ENCODE data around the gene GNG12. TPM values are rescaled to one million over a fixed set of nuclear protein-coding genes. Genes with fewer than 3 reads are reported as not detected.
A peak's percentile ranks its signal among the peaks of the same experiment; 100 is the strongest.

GNG12 gene
- total RNA-seq, 1 donor from 2014 or later, result 33.9 TPM

DNA sequence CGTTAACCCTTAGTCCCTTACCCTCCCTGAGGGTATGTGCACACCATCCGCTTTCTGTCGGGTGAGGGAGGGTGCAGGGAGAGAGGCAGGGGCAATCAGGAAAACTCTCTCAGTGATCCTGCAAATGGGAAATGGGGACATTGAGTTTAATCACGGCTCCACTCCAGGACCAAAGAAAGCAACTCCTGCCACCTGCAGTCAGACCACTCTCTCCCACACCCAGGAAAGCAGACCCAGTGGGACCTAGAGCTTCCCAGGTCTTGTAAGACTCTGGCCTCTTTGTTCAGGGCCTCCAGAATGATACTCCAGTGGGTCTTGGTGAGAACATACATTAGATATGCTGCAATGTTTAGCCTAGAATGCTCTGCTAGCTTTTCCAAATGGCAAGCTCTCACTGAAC, 71.5 kb downstream of the GNG12 start:
- Histone ChIP-seq H3K27ac (ENCODE audit: low read depth, low read length) (no peak overlapping the region), H3K27me3 (ENCODE audit: control insufficient read depth in 3 of 3, insufficient read depth in 3 of 3, low read length in 3 of 3) (no peaks in the 10 kb centered on the region), H3K9me3 (ENCODE audit: control insufficient read depth in 3 of 3, low read length in 3 of 3) (no peaks in the 10 kb centered on the region), H3K9ac (ENCODE audit: low read depth in 1 of 3, low read length in 3 of 3) (no peak overlapping the region), H3K4me3 (ENCODE audit: low read length in 3 of 3) (no peak overlapping the region), H3K36me3 (ENCODE audit: control insufficient read depth in 3 of 3, insufficient read depth in 3 of 3, low read length in 3 of 3) (no peaks in the 10 kb centered on the region), H3K4me1 (ENCODE audit: control insufficient read depth in 3 of 3, insufficient read depth in 3 of 3, low read length in 3 of 3) (peaks cover 15 to 27% (median 19%) of the 10 kb centered on the region in 3 donors)

DNA sequence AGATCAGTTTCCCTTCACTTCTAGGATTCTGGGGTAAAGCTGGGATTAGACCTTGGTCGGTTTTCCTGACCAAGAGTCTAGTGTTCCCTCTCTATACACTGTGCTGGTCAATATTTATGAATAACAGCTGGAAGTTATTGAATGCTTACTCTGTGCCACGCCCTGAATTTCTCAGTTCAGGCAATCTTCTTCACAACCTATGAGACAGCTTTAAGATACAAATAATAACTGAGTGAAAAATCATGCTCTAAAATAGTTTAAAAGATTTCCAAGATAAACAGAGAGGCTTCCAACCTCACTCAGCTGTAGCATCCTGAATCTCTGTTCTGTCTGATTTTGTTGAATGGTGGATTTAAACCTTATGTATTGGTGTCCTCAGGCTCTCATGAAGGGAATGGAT, 72.2 kb downstream of the GNG12 start:
- H3K4me1 ChIP-seq (ENCODE audit: control insufficient read depth in 3 of 3, insufficient read depth in 3 of 3, low read length in 3 of 3), result peaks cover 14 to 22% (median 19%) of the 10 kb centered on the region in 3 donors
- no peak overlapping the region for H3K27ac ChIP-seq (ENCODE audit: low read depth, low read length)
- no peak overlapping the region for H3K9ac ChIP-seq (ENCODE audit: low read depth in 1 of 3, low read length in 3 of 3)
- H3K36me3 ChIP-seq (ENCODE audit: control insufficient read depth in 3 of 3, insufficient read depth in 3 of 3, low read length in 3 of 3), result no peaks in the 10 kb centered on the region
- no peak overlapping the region for H3K4me3 ChIP-seq (ENCODE audit: low read length in 3 of 3)
- H3K27me3 ChIP-seq (ENCODE audit: control insufficient read depth in 3 of 3, insufficient read depth in 3 of 3, low read length in 3 of 3), result no peaks in the 10 kb centered on the region
- H3K9me3 ChIP-seq (ENCODE audit: control insufficient read depth in 3 of 3, low read length in 3 of 3), result no peaks in the 10 kb centered on the region

DNA sequence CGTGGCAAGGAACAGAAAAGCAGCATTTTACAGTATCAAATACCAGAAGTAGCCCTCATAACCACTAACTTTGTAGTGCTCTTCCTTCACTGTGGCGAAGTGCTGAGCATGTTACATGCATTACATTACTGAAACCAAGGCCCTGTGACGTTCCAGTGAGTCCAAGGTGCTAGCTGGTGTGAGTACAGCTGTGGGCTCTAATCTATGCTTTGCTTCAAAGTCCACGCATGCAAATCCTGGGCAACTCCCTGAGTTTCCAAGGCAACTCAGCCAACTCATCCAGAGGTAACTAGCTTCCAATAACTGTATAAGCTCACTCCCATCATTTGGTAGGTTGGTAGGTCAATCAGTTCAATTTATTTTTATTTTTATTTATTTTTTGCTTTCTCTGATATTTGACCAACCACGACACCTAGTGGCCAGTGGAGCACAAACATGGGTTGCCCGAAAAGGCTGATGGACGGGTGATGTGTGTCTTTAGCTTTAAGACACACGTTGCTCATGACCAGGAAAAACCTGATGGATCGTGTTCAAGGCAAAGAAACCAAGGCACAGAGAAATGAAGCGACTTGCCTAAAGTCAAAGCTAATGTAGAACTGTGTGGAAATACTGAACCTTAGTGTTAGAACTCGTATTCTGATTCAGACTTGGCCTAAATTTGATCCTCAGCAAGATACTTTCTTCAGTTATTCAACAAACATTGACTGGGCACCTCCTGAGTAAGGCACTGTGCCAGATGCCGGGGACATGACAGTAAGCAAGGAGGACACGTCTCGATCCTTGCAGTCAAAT, 73.0 kb downstream of the GNG12 start:
- Histone ChIP-seq H3K27me3 (ENCODE audit: control insufficient read depth in 3 of 3, insufficient read depth in 3 of 3, low read length in 3 of 3) (no peaks in the 10 kb centered on the region), H3K4me1 (ENCODE audit: control insufficient read depth in 3 of 3, insufficient read depth in 3 of 3, low read length in 3 of 3) (peaks cover 19 to 24% (median 20%) of the 10 kb centered on the region in 3 donors), H3K9me3 (ENCODE audit: control insufficient read depth in 3 of 3, low read length in 3 of 3) (no peaks in the 10 kb centered on the region), H3K9ac (ENCODE audit: low read depth in 1 of 3, low read length in 3 of 3) (peak overlapping the region; percentile 25 to 48 (median 41)), H3K36me3 (ENCODE audit: control insufficient read depth in 3 of 3, insufficient read depth in 3 of 3, low read length in 3 of 3) (no peaks in the 10 kb centered on the region), H3K4me3 (ENCODE audit: low read length in 3 of 3) (peak overlapping the region in 2 of 3 donors; percentile 6 to 7), H3K27ac (ENCODE audit: low read depth, low read length) (peak overlapping the region; percentile 55)

DNA sequence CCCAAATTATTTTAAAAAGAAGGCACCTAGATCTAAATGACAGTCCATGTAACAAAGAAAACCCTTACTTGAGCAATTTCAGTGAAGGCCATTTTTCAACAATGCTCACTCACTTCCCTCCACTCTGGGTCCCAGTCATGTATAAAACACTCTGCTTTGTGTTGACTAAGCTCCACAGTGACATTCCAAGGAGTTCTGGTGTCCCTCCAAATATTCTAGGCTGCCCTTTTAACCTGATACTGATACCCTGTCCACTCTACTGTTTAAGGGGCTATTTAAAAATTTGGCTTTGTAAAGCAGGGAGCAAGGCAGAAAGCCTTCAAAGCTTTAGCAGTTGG, 73.6 kb downstream of the GNG12 start:
- Histone ChIP-seq H3K4me3 (ENCODE audit: low read length in 3 of 3) (peak overlapping the region in 1 of 3 donors; percentile 6), H3K36me3 (ENCODE audit: control insufficient read depth in 3 of 3, insufficient read depth in 3 of 3, low read length in 3 of 3) (no peaks in the 10 kb centered on the region), H3K27ac (ENCODE audit: low read depth, low read length) (peak overlapping the region; percentile 55), H3K9me3 (ENCODE audit: control insufficient read depth in 3 of 3, low read length in 3 of 3) (no peaks in the 10 kb centered on the region), H3K9ac (ENCODE audit: low read depth in 1 of 3, low read length in 3 of 3) (peak overlapping the region; percentile 14 to 41 (median 25)), H3K4me1 (ENCODE audit: control insufficient read depth in 3 of 3, insufficient read depth in 3 of 3, low read length in 3 of 3) (peaks cover 19 to 27% (median 20%) of the 10 kb centered on the region in 3 donors), H3K27me3 (ENCODE audit: control insufficient read depth in 3 of 3, insufficient read depth in 3 of 3, low read length in 3 of 3) (no peaks in the 10 kb centered on the region)

DNA sequence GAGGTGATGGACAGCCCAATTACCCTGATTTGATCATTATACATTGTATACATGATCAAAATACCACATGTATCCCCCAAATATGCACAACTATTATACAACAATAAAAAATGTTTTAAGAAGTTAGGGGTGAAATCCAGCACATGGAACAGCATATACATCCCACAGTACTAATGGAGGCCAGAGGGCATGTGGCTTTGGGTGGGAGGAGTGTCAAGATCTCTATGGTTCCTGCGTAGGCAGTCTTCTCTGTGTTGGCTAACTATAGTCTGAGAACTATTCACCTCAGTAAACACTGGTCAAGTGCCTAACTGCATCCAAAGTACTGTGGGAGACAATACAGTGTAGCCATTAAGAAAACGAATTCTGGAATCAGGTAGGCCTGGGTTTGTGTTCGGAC, 74.2 kb downstream of the GNG12 start:
- H3K9ac ChIP-seq (ENCODE audit: low read depth in 1 of 3, low read length in 3 of 3), result no peak overlapping the region
- H3K4me1 ChIP-seq (ENCODE audit: control insufficient read depth in 3 of 3, insufficient read depth in 3 of 3, low read length in 3 of 3), result peaks cover 22 to 33% (median 24%) of the 10 kb centered on the region in 3 donors
- H3K36me3 ChIP-seq (ENCODE audit: control insufficient read depth in 3 of 3, insufficient read depth in 3 of 3, low read length in 3 of 3), result no peaks in the 10 kb centered on the region
- no peak overlapping the region for H3K27ac ChIP-seq (ENCODE audit: low read depth, low read length)
- no peaks in the 10 kb centered on the region for H3K27me3 ChIP-seq (ENCODE audit: control insufficient read depth in 3 of 3, insufficient read depth in 3 of 3, low read length in 3 of 3)
- no peak overlapping the region for H3K4me3 ChIP-seq (ENCODE audit: low read length in 3 of 3)
- H3K9me3 ChIP-seq (ENCODE audit: control insufficient read depth in 3 of 3, low read length in 3 of 3), result no peaks in the 10 kb centered on the region

DNA sequence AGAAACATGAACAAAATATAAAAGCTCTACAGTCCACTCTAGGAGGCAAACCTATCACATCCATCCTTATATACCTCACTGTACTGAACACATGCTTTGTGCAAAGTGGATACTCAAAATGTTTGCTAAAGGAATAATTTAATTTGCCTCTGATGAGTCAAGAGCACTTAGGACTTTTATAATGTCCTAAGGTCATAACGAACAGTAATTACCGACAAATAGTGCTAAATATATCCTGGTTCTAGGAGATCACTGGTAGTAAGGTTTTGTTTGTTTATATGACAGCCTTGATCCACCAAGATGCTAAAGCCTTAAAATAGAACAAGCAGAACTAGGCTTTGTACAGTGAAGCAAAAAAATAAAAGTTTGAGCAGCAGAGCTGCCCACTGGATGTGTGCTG, 77.6 kb downstream of the GNG12 start:
- Histone ChIP-seq H3K9me3 (ENCODE audit: control insufficient read depth in 3 of 3, low read length in 3 of 3) (no peaks in the 10 kb centered on the region), H3K36me3 (ENCODE audit: control insufficient read depth in 3 of 3, insufficient read depth in 3 of 3, low read length in 3 of 3) (no peaks in the 10 kb centered on the region), H3K9ac (ENCODE audit: low read depth in 1 of 3, low read length in 3 of 3) (no peak overlapping the region), H3K4me1 (ENCODE audit: control insufficient read depth in 3 of 3, insufficient read depth in 3 of 3, low read length in 3 of 3) (peaks cover 23 to 48% (median 29%) of the 10 kb centered on the region in 3 donors), H3K27ac (ENCODE audit: low read depth, low read length) (no peak overlapping the region), H3K4me3 (ENCODE audit: low read length in 3 of 3) (no peak overlapping the region), H3K27me3 (ENCODE audit: control insufficient read depth in 3 of 3, insufficient read depth in 3 of 3, low read length in 3 of 3) (no peaks in the 10 kb centered on the region)

DNA sequence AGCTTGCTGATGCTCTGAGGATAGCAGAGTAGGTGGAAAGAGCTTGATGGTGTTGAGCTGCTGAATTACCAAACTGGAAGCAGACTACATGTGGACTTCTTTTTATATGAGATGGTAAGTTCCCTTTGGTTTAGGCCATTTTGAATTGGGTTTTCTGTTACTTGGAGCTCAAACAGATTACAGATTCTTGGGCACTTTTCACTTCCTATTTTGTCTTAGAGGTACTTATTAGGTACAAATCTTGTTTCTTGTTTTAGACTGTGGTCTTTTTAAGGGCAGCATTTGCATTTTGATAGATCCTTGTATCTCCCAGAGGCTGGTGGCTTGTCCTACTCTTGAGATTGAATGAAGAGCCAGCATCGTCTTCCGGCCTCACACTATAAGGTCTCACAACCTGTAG, 78.1 kb downstream of the GNG12 start:
- no peak overlapping the region for H3K4me3 ChIP-seq (ENCODE audit: low read length in 3 of 3)

DNA sequence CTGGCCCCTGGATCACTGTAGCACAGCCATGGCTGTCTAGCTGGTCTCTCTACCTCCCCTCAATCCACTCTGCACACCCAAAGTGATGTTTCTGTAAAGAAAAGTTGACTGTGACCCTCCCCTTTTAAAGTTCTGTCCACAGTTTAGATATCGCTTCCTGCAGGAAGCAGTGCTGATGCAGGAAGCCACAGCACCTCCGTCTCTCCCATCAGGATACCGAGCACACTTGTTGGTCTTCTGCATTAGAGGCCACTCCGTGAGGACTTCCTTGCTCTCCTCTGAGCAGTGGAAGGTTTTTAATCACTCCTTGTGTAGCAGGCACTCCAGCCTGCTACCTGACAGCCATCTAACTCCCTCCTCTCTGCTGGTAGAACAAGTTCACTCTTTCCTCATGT, 78.7 kb downstream of the GNG12 start:
- Histone ChIP-seq H3K36me3 (ENCODE audit: control insufficient read depth in 3 of 3, insufficient read depth in 3 of 3, low read length in 3 of 3) (no peaks in the 10 kb centered on the region), H3K4me3 (ENCODE audit: low read length in 3 of 3) (no peak overlapping the region), H3K9ac (ENCODE audit: low read depth in 1 of 3, low read length in 3 of 3) (no peak overlapping the region), H3K4me1 (ENCODE audit: control insufficient read depth in 3 of 3, insufficient read depth in 3 of 3, low read length in 3 of 3) (peaks cover 23 to 48% (median 28%) of the 10 kb centered on the region in 3 donors), H3K27me3 (ENCODE audit: control insufficient read depth in 3 of 3, insufficient read depth in 3 of 3, low read length in 3 of 3) (no peaks in the 10 kb centered on the region), H3K9me3 (ENCODE audit: control insufficient read depth in 3 of 3, low read length in 3 of 3) (no peaks in the 10 kb centered on the region), H3K27ac (ENCODE audit: low read depth, low read length) (no peak overlapping the region)

More for the DNA sequence above, 78.1 kb downstream of the GNG12 start:
- H3K36me3 ChIP-seq (ENCODE audit: control insufficient read depth in 3 of 3, insufficient read depth in 3 of 3, low read length in 3 of 3), result no peaks in the 10 kb centered on the region
- no peaks in the 10 kb centered on the region for H3K9me3 ChIP-seq (ENCODE audit: control insufficient read depth in 3 of 3, low read length in 3 of 3)
- no peaks in the 10 kb centered on the region for H3K27me3 ChIP-seq (ENCODE audit: control insufficient read depth in 3 of 3, insufficient read depth in 3 of 3, low read length in 3 of 3)
- no peak overlapping the region for H3K27ac ChIP-seq (ENCODE audit: low read depth, low read length)
- no peak overlapping the region for H3K9ac ChIP-seq (ENCODE audit: low read depth in 1 of 3, low read length in 3 of 3)
- H3K4me1 ChIP-seq (ENCODE audit: control insufficient read depth in 3 of 3, insufficient read depth in 3 of 3, low read length in 3 of 3), result peaks cover 23 to 48% (median 28%) of the 10 kb centered on the region in 3 donors

DNA sequence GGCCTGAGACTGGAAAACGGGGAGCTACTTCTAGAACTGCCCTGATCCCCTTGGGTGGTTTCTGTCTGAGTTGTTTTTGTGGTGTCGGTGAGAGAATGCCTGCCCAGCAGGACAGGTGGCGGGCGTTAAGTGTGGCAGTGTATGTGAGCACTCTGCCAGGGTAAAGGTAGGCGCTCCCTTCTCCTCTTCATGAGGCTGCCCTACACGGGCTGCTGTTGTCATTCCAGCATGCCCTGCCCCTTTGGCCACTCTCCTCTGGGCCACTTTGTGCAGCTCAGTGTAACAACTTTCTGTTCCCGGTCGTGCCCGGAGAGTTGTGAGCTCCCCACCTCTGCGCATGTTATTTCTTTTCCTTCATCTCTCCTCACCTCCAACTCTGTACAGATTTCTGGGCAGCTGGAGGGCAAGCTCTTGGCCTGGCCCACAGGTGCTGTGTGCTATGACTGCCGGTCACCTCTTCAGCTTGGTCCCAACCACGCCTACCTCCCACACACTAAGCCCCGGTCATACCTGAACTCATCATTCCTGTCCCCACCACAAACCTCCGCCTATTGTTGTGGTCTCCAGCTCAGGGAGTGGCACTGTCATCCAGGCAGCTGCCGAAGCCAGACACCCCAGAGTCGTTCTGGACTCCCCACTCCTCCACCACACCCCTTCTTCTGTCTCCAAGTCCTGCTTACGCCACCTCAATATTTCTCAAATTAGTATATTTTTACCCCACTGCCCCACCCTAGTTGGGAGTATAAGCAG, 79.3 kb downstream of the GNG12 start:
- no peaks in the 10 kb centered on the region for H3K27me3 ChIP-seq (ENCODE audit: control insufficient read depth in 3 of 3, insufficient read depth in 3 of 3, low read length in 3 of 3)
- no peaks in the 10 kb centered on the region for H3K36me3 ChIP-seq (ENCODE audit: control insufficient read depth in 3 of 3, insufficient read depth in 3 of 3, low read length in 3 of 3)
- H3K9me3 ChIP-seq (ENCODE audit: control insufficient read depth in 3 of 3, low read length in 3 of 3), result no peaks in the 10 kb centered on the region
- peak overlapping the region in 1 of 3 donors; percentile 44 for H3K4me3 ChIP-seq (ENCODE audit: low read length in 3 of 3)
- peaks cover 25 to 47% (median 31%) of the 10 kb centered on the region in 3 donors for H3K4me1 ChIP-seq (ENCODE audit: control insufficient read depth in 3 of 3, insufficient read depth in 3 of 3, low read length in 3 of 3)
- peak overlapping the region; percentile 59 for H3K27ac ChIP-seq (ENCODE audit: low read depth, low read length)
- peak overlapping the region; percentile 24 to 55 (median 41) for H3K9ac ChIP-seq (ENCODE audit: low read depth in 1 of 3, low read length in 3 of 3)

DNA sequence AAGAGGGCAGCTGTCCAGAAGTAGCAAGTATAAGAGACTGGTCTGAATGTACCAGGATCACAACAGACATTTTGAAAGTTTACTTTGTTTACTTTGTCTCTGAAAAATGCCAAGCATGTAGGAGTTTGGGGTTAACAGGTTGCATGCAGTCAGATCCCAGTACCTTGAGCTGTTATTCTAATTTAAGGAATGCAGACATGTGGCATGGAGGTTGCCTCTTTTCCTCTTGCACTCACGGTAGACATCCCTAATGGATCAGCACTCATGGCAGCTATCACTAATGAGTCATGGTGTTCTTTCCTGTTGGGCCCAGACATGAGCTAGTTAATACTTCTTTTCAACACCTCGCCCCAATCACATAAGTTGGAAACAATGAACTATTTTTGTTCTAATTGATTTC, 81.0 kb downstream of the GNG12 start:
- H3K27me3 ChIP-seq (ENCODE audit: control insufficient read depth in 3 of 3, insufficient read depth in 3 of 3, low read length in 3 of 3), result no peaks in the 10 kb centered on the region
- no peaks in the 10 kb centered on the region for H3K36me3 ChIP-seq (ENCODE audit: control insufficient read depth in 3 of 3, insufficient read depth in 3 of 3, low read length in 3 of 3)
- H3K27ac ChIP-seq (ENCODE audit: low read depth, low read length), result no peak overlapping the region
- peaks cover 34 to 60% (median 39%) of the 10 kb centered on the region in 3 donors for H3K4me1 ChIP-seq (ENCODE audit: control insufficient read depth in 3 of 3, insufficient read depth in 3 of 3, low read length in 3 of 3)
- no peak overlapping the region for H3K4me3 ChIP-seq (ENCODE audit: low read length in 3 of 3)
- H3K9ac ChIP-seq (ENCODE audit: low read depth in 1 of 3, low read length in 3 of 3), result no peak overlapping the region
- no peaks in the 10 kb centered on the region for H3K9me3 ChIP-seq (ENCODE audit: control insufficient read depth in 3 of 3, low read length in 3 of 3)
